NCI-H748 (cell line): ENCODE data around the gene LENG8.
A peak's percentile ranks its signal among the peaks of the same experiment; 100 is the strongest.

Source experiments
- DNase-seq: peaks from one replicate; lab custom pipeline; 2025; ENCODE audit not compliant: unreplicated experiment; lab: John Stamatoyannopoulos, UW

LENG8 gene

DNA sequence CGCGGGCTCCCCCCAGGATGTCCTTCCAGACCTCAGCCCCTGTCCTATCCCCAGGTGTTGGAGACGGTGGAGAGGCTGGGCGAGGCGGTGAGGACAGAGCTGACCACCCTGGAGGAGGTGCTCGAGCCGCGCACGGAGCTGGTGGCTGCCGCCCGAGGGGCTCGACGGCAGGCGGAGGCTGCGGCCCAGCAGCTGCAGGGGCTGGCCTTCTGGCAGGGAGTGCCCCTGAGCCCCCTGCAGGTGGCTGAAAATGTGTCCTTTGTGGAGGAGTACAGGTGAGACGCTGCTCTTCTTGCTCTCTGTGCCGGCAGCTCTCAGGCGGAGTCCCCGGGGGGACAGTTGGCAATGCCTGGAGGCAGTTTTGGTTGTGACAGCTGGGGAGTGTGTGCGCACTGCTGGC lies 26.9 kb upstream of the LENG8 start:
- peak; percentile 32 for DNase-seq

- no peak for DNase-seq
These were observed 24.8 kb upstream of the LENG8 start for GRCh38 chr19:54424201-54424600.

- DNase-seq: no peak
These were observed 24.2 kb upstream of the LENG8 start for GRCh38 chr19:54424660-54425381.

- DNase-seq: no peak
These were observed 23.6 kb upstream of the LENG8 start for GRCh38 chr19:54425382-54425723.

DNA sequence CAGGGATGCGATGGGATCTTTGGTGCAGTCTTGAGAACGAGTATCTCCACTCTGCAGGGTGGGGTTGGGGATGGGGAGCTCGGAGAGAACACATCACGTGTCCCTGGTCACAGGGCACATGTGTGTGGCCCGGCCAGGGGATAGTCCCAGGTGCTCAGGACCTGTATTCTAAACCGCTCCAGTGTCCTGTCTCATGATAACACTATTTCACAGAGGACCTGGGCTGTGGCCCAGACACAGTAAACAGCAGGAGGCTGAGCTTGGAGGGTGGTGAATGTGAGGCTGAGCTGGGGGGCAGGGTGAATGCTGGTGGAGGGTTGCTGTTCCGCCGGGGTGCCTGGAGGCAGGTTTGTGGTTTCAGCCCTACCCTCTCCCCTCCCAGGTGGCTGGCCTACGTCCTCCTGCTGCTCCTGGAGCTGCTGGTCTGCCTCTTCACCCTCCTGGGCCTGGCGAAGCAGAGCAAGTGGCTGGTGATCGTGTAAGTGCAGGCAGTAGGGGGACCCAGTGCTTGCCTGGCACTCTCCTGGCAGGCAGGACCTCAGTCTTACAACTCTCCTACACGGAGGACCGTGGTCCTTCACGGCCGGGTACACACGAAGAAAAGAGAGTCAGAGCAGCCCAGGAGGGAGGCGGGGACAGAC lies 22.6 kb upstream of the LENG8 start:
- DNase-seq: no peak

- no peak for DNase-seq
These were observed 21.4 kb upstream of the LENG8 start for GRCh38 chr19:54427586-54427985.

- DNase-seq: no peak
These were observed 20.4 kb upstream of the LENG8 start for GRCh38 chr19:54428323-54429175.

GRCh38 chr19:54429176-54429495 lies 19.9 kb upstream of the LENG8 start:
- DNase-seq: no peak

- DNase-seq: no peak
These were observed 19.3 kb upstream of the LENG8 start for GRCh38 chr19:54429545-54430227.

DNA sequence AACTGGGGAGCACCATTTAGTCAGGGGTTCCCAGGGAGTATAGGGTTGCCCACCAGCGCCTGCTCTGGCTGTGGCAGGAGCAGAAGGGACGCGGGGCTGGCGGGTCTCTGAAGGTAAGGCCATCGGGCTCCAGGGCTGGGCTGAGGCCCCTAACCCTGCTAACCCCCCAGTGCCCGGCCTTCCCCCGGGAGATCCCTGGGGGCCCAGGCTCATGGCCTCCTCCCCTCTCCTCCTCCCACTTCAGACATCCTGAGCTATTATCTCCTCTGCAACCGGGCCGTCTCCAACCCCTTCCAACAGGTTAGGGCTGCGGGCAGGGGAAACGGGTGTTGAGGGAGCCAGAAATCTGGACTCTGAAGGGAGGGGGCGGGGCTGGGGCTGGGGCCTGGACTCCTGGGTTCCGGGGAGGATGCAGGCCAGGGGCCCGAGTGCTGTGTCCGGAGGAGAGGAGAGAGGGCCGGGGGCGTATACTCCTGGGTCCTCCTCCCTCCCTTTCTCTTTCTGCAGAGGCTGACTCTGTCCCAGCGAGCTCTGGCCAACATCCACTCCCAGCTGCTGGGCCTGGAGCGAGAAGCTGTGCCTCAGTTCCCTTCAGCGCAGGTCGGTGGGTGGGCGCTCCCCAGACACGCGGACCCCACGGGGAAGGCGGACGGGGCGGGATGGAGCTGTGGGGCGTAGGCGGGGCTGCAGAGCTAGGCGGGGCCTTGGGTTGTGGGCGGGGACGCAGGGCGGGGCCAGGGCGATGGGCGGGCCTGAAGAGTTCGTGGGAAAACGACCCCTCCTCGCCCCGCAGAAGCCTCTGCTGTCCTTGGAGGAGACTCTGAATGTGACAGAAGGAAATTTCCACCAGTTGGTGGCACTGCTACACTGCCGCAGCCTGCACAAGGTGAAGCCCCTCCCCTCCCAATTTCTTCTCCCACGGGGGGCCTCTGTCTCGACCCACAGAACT lies 18.4 kb upstream of the LENG8 start:
- peak; percentile 30 for DNase-seq

DNA sequence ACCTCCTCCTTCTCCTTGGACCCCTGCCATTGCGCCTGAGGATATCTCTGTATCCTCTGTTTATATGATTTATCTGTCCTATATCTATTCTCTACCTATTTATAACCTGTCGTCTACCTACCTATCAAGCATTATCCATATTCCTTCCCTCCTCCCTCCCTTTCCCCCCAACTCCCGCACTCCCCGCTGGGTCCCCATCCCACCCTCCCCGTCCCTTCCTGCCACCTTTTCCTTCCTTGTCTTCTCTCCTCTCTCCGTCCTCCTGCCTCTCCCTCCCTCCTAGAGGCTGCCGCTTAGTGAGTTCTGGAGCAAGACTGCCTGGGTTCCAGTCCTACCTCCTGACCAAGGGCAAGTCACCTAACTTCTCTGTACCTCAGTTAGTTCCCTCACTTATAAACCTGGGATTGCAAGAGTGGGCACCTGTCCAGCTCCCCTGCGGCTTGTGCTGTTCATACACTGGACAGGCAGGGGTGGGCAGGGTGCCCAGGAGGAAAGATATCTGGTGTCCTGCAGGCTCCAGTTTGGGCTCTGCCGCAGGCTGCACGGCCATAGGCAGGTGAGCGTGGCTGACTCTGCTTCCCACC lies 17.7 kb upstream of the LENG8 start:
- DNase-seq: no peak

DNA sequence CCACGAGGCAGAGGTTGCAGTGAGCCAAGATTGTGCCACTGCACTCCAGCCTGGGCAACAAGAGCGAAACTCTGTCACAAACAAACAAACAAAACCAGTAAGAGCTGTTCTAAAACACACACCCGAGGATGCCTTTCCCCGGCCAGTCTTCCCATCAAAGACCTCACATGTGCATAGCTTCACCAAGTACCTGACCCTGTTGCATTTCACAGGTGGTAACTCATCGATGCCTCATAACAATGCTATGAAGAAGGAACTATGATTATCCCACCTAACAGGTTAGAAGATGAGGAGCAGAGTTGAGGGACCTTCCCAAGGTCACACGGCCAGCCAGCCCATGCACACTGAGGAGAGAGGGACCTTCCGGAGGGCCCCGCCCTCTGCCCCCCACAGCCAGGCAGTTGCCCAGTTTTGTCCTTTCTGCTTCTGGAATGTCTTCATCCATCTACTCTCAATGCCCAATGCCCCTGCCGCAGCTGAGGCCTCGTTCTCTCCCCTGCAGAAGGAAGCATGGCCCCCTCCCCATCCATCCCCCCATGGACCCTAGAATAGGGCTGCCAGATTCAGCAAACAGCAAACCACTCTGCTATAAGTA lies 16.8 kb upstream of the LENG8 start:
- DNase-seq: no peak

DNA sequence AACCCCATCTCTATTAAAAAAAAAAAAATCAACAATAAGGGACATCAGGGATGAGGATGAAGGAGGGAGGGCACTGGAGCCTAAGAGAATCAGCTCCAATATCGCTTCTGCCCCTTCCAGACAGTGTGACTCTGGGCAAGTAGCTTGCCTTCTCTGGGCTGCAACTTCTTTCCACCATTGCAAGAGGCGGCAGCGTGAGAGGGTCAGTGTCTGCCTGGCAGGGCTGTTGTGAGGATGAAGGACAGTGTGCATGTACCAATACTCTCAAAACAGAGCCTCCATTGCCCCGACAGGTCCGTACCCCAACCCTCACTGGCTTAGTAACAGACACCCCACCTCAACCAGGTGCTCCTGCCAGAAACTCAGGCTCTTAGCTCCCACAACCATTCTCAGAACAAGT lies 15.3 kb upstream of the LENG8 start:
- DNase-seq: no peak

DNA sequence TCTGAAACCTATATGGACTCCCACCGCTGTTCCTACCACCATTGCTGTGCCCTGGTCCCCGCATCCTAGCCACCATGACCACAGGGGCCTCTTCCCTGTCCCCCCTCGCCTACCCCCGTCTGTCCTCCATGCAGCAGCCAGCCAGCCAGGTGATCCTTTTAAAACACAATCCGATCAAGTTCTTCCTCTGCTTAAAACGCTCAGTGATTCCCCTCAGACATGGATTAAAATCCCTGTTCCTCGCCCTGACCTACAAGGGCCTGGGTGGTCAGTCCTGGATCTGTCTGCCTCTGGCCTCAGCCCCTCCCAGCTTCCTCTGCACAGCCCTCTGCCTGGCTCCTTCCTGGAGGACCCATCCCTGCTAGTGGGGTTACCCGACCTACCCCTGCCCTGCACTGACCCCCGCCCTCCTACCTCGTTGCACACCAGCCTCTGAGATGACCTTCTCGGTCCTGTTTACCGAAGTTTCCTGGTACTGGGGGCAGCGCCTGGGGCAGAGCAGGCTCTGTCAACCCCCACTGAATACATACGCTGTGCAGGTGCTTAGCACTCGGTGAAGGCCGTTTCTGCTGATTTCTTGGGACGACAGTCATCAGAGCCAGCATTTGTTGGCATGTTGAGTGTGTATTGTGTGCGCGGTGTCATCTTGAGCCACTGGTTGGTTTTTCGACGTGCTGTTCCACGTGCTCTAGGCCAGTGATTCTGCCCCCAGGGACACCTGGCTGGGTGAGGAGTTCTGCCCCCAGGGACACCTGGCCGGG lies 14.7 kb upstream of the LENG8 start:
- no peak for DNase-seq

GRCh38 chr19:54434873-54435214 lies 14.2 kb upstream of the LENG8 start:
- no peak for DNase-seq

DNA sequence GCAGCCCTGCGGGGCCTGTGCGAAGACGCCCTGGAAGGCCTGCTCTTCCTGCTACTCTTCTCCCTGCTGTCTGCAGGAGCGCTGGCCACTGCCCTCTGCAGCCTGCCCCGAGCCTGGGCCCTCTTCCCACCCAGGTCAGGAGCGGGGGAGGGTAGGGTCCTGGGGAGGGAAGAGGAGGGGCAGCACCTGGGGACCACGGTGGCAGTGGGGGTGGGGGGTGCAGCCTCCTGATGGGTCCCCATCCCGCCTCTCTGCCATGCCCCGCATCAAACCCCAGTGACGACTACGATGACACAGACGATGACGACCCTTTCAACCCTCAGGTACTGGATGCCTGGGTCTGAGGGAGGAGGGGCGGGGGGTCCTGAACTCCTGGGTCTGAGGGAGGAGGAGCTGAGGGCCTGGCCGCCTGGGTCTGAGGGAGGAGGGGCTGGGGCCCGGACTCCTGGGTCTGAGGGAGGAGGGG lies 13.4 kb upstream of the LENG8 start:
- DNase-seq: no peak

DNA sequence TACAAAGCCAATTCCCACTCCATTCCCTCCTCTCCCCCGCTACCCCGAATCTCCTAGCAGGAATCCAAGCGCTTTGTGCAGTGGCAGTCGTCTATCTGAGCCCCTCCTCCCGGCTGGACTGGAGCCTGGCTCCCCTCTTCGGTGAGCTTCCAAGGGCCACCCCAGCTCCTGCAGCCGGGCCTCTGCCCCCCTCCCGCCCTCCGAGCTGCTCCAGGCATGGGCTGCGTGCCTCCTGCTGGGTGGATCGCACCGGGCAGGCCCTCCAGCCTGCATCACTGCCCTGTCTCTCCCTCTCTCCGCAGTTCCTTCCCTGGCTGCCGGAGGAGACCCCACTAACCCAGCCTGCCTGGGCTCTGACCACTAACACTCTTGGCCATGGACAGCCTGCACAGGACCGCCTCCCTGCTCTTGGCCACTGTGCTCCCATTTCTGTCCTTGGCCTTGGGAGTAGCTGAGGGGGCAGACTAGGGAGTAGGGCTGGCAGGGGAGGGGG lies 12.9 kb upstream of the LENG8 start:
- DNase-seq: no peak

DNA sequence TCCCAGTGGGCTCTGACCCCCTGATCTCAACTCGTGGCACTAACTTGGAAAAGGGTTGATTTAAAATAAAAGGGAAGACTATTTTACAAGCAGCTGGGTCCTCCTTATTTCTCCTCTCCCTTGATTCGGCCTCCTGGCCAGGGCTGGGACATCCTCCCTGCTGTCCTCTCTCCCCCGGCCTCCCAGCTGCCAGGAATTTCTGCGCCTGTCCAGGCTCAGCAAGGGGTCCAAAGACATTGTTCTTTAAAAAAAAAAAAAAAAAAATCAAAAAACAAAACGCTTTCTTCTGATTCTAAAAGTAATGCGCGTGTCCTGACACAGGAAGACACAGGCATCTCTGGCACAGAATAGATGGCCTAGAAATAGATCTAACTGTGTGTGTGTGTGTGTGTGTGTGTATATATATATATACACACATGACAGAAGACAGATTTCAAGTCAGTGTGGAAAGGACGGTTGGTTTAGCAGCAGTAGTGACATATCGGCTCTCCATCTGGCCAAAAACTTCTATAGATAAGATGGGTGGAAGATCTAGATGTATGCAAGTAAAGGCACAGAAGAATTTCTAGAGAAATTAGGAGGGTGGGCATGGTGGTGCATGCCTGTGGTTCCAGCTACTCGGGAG lies 12.3 kb upstream of the LENG8 start:
- DNase-seq: no peak
